GM12801 (cell line): Measurements from ENCODE around the gene MYCBPAP.

Source experiments
- TF ChIP-seq, protein P1 (sequence below): IDR thresholded peaks from one replicate; pipeline ENCODE4 v1.5.1; 2011; ENCODE audit warnings: control low read depth; ENCODE audit not compliant: insufficient read length; ENCODE audit errors: extremely low read depth

The MYCBPAP gene

DNA sequence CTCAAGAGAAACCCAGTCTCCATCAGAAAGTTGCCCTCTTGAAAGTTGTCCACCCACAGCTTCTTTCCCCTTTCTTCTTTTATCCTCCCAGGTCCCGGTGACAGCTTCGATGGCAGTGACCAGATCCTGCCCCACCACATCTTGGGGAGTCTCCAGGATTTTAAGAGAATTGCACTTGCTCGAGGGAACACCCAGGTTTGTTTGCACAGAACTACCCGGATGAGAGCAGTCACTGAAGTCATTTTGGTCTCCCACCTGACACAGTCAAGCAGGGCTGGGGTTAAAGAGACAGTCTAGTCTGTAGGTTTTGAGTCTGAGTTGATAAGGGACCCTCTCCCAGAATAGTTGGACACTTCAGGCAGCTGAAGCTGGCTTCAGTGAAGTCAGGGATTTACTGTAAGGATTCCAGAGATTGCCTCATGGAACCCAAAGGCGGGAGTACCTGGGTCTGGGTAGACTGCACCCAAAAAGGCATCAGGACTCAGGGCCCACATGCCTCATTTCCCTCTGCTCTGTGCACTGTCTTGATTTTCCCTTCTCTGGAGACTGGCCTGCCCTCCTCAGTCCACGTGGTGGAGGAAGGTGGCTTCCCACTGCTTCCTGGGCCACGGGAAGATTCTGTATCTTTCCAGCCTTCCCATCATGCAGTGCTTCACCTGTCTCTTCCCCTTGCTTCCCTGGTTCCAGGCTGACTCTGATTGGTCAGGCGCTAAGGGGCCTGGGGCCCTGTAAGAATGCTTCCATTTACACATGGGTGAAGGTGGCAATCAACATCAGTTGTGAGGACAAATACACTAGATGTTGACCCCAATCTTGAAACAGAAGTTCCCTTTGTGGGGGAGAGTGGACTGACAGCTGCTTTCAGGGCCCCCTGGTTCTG is 9.5 kb downstream of the MYCBPAP start:
- TF ChIP-seq, protein P1, sequence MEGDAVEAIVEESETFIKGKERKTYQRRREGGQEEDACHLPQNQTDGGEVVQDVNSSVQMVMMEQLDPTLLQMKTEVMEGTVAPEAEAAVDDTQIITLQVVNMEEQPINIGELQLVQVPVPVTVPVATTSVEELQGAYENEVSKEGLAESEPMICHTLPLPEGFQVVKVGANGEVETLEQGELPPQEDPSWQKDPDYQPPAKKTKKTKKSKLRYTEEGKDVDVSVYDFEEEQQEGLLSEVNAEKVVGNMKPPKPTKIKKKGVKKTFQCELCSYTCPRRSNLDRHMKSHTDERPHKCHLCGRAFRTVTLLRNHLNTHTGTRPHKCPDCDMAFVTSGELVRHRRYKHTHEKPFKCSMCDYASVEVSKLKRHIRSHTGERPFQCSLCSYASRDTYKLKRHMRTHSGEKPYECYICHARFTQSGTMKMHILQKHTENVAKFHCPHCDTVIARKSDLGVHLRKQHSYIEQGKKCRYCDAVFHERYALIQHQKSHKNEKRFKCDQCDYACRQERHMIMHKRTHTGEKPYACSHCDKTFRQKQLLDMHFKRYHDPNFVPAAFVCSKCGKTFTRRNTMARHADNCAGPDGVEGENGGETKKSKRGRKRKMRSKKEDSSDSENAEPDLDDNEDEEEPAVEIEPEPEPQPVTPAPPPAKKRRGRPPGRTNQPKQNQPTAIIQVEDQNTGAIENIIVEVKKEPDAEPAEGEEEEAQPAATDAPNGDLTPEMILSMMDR: no peak

DNA sequence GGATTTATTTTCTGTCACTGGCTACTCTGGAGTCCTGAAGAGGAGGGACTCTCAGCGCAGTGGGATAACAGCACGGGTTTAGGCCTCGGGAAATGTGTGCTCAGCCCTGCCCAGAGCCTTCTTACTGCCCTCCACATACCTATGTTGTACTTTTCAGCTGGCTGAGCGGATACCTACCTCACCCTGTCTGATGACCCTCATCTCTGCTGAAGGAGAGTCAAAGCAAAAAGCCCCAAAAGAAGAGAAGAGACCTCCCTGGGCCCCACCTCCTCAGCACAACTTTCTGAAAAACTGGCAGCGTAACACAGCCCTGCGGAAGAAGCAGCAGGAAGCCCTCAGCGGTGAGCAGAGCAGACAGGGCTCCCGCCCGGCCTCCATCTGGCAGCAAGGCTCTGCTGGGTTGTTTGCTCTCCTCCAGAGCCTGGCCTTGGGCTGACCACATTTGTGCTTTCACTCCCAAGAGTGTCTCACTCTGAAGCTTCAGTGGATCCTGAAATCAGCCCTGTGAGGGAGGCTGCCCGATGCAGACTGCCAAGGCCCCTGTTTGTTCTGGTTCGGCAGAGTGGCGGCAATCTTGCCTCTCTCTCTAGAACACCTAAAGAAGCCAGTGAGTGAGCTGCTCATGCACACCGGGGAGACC is 10.3 kb downstream of the MYCBPAP start:
- TF ChIP-seq, protein P1: no peak

DNA sequence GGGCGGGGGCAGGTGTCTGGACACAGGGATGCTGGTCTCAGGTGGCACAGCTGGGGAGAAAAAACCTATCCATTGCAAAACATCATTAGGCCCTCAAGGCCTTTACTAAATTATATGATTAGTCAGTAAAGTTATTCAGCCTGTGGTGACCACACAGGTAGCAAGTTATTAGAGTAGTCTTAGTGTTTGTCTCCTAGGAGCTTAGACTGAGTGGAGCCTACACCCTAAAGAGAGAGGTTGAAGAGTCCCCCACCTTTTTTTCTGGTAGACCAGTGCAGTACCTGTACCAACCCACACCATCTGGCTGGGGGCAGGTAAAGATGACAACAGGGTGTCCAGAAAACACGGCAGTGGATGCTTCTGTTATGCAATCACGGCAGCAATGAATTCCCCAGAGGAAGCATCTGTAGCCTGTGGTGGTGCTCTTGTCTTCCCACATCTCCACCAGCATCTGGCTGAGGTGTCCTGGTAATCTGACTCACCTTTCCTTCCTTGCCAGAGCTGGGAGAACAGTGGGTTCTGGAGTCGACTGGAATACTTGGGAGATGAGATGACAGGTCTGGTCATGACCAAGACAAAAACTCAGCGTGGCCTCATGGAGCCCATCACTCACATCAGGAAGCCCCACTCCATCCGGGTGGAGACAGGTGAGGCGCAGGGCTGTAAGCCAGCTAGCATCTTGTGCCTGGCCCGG is 11.0 kb downstream of the MYCBPAP start:
- TF ChIP-seq, protein P1: no peak

DNA sequence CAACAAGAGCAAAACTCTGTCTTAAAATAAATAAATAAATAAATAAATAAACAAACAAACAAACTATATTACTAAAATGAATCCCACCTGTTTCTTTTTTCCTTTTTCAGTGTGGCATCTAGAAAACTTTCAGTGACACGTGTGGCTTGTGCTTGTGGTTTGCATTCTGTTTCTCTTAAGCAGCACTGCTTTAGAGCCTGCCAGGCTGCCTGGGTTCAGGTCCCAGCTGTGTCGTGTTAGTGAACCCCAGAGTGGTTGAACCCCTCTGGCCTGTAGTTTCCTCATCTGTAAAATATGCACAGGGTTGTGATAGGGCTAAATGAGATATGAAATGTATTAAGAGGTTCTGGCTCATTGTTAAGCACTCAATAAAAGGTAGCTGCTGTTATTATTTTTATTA is 12.2 kb downstream of the MYCBPAP start:
- TF ChIP-seq, protein P1: no peak

DNA sequence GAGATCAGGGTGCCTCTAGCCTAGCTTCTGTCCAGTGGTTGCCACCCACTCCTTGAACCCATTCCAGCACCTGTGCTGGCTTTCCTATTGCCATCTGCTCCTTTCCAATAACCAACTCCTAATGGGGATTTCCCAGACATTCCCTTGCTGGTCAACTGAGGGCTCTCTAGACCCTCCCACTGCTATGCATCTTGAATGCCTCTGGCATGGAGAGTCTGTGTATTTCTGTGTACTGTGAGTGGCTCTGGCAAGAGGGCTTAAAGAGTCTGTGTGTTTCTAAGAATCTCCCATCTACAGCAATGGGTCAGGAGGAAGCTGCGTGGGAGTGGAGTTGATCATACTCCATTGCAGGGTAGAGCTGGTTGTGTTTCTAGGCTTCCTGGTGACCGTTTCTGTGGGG is 13.3 kb downstream of the MYCBPAP start:
- TF ChIP-seq, protein P1: no peak

DNA sequence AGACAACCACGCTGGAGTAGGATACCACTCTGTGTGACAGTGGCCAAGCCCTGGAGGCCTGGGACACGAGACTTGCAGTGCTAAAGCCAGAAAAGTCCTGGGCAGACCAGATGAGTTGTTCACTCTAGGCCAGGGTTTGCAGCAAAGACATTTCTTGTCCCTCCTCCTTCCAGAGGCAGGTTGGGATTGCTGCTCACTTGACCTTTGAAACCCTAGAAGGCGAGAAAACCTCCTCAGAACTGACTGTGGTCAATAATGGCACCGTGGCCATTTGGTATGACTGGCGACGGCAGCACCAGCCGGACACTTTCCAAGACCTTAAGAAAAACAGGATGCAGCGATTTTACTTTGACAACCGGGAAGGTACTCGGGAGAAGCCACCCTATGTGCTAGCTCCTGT is 14.5 kb downstream of the MYCBPAP start:
- TF ChIP-seq, protein P1: no peak

DNA sequence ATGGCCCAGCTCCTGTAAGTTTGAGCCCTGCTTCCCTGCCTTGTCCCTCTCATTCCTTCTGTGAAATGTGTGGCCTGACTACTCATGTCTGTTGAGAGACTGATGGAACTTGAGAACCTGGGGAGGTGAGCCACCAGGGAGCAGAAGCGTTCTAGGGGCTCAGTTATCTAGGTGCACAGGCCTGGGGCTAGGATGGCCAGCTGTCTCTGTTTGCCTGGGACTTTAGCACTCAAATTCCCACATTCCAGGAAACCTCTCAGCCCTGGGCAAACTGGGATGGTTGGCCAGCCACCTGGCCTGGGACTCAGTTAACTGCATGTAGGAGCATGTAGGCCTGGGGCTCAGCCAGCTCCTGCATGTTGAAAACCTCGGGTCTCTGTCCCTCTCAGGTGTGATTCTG is 15.0 kb downstream of the MYCBPAP start:
- TF ChIP-seq, protein P1: no peak
